Stimulated activated naive CD4-positive, alpha-beta T cell (primary cell): ENCODE data around the gene TXNDC9.
"Not testable (repeated sequence)": the region's sequence is repeated elsewhere in the genome, so short reads cannot be mapped to it uniquely, and the experiment has no call there.

Source experiments
- DNase-seq, 6 experiments: peaks; one replicate each; lab custom pipeline; 2025; lab: John Stamatoyannopoulos, UW

Gene TXNDC9

DNA sequence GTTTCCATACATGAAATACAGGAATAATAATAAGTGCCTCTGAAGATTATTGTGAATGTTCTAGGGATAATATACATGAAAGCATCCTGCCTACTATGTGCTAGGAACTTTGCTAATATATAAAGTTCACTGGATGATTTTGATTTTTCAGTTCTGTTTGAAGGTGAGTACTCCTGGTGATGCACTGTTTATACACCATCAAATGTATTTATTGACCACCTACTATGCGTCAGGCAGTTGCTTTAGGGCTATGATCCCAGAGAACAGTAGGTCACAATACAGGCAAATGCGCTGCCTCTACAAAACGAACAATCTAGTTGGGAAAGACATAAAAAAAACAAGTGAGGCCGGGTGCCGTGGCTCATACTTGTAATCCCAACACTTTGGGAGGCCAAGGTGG is 10.7 kb downstream of the TXNDC9 start:
- no peak for DNase-seq

DNA sequence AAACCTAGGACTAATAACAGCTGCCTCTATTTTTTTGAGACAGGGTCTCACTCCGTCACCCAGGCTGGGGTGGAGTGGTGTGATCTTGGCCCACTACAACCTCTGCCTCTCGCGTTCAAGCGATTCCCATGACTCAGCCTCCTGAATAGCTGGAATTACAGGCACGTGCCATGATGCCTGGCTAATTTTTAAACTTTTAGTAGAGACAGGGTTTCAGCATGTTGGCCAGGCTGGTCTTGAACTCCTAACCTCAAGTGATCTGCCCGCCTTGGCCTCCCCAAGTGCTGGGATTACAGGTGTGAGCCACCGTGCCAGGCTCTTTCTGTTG is 18.3 kb downstream of the TXNDC9 start:
- DNase-seq: not testable (repeated sequence)

DNA sequence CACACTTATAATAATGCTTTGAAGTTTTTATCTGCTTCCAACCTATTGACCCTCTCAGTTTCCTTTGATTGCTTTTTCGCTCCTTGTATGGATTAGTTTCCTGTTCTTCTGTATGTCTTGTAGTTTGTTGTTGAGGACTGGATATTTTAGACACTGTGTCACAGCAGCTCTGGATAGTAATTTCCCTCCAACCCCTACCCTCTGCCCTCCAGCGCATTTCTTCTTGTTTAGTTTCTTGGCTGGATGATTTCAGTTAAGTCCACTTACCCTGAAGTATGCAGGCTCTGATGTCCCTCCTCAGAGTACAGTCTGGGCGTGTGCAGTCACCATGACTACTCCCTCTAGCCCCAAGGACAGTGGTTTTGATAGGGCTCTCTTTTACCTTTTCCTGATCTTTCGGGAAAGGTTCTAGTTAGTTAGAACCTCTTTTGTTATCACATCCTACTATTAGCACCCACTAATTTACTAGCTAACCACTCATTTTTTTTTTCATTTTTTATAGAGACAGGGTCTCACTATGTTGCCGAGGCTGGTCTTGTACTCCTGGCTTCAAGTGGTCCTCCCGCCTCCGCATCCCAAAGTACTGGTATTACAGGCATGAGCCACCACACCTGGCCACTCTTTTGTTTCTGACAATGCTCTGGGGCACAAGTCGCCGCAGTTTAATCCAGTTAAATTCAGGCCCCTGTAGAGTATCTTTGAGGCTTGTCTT is 18.8 kb downstream of the TXNDC9 start:
- no peak for DNase-seq

DNA sequence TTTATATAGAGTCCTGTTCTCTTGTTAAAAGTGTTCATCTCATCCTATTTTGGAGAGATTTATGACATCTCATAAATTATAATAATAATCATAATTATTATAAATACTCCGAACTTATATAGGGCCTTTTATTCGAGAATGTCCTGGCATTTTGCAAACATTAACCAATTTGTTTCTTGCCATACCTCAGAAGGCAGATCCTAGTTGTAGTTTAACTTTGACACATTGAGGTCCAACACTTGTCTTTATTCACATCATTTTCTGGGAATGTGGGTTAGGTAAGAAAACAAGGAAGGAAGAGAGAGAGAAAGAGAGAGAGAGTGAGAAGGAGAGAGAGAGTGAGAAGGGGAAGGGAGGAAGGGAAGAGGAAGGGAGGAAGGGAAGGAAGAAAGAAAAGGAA is 35.0 kb downstream of the TXNDC9 start, which contains the start of gene LYG1:
TSS of gene LYG1 (minus strand) at position 101 of the 400 bp plus-strand sequence. CDS start 5,527 bp downstream, outside the sequence.
- not testable (repeated sequence) for DNase-seq

DNA sequence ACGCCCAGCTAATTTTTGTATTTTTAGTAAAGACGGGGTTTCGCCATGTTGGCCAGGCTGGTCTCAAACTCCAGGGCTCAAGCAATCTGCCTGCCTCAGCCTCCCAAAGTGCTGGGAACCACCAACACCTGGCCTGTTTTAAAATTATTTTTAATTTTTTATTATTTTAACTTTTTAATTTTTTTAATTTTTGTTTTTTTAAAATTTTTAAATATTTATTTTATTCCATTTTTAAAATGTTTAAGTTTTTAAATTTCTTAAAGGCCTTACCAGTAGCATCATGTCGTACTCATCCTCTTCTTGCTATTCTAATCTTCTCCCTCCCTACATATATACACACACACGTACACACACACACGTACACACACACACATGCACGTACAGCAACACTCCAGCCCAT is 36.6 kb downstream of the TXNDC9 start:
- no peak for DNase-seq

DNA sequence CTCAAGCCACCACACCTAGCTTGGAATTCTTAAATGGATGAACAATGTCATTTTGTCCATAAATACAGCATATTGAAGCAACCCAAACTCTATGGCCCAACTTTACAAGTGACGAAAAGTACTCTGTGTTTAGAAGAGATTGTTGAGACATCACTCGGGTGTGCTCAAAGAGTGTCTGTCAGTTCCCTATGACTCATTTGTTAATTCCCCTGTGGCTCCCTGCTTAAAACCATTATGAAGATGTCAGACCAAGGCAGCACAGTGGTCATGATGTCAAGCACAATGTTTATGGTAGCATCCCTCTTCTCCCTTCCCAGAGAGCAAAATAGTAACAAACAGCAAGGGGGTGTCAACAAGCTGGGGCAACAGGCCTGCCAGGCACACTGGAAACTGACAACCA is 38.1 kb downstream of the TXNDC9 start:
- no peak for DNase-seq

DNA sequence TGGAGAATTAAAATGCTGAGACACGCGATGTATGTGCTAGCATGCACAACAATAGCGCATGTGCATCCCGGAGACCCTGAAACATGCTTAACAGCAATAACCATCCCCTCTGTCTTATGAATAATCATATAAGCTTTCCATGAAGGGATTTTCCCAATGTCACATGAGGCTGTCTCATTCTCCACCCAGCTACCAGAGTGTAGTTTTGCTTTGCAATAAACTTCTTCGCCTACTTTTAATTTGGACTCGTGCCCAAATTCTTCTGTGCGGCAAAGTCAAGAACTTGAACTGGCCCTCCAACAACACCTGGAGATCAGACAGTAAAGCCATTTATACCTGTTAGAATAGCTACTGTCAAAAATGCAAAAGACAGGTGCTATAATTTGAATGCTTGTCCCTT is 50.6 kb downstream of the TXNDC9 start:
- no peak for DNase-seq

DNA sequence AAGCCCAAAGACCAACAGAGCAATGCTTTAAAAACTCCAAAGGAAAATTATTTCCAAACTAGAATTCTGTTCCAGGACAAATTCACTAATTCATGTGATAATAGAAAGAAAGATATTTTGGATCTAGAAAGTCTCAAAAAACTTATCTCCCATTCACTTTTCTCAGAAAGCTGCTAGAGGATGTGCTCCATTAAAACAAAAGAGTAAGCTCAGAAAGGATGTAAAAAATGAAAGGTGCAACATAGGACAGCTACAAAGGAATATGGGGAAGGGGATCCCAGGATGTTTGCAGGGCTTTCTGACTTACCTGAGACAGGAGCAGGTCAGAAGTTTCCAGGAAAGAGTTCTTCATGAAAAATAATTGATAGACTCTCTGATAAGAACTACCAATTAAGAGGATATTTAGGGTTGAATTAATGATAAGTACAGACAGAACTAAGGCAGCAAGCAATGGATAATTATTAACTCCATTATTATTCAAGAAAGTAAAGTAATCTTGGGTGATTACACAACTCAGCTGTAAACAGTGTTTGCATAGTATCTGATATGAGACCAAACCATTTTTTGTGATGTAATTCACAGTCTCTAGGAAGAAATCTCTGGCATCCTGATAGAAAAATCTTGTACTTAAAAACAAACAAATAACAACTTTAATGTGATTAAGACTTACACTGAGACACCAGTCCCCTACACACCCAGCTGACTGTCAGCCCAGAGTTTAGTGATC is 56.0 kb downstream of the TXNDC9 start:
- no peak for DNase-seq

DNA sequence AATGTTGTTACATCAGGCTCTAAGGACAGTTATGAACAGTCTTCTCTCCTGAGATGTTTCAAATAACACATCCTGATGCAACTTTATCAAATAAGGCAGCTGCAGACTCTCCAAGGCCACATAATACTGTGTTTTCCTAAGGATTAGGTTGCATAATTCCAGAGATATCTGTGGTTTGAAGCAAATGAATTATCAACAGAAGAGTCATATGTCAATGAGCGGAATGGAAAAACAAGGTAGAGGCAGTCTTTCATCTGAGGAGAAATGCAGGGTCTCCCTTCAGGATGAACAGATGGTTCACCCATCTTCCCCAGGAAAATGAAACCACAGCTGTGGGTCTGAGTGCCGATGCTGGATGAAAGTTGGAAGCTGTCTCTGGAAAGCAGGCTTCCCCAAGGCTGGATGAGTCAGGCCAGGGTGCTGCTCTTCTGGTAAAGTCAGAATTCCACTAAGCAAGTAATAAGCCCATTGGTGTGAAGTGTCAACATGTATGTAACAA is 57.3 kb downstream of the TXNDC9 start:
- no peak for DNase-seq

DNA sequence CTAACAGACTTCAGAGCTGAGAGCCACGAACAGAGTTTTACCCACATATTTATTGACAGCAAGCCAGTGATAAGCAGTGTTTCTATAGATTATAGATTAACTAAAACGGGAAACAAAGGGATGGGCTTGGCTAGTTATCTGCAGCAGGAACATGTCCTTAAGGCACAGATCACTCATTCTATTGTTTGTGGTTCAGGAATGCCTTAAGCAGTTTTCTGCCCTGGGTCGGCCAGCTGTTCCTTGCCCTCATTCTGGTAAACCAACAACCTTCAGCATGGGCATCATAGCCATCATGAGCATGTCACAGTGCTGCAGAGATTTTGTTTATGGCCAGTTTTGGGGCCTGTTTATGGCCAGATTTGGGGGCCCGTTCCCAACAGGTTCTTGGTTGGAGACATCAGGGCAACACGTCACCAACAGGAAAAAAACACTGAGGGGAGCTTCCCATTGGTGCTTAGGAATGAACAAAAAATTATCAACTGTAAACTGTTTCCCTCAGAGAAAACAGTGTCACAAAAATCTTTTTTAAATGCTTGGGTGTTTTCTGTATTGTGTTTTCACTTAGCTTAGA is 57.9 kb downstream of the TXNDC9 start:
- not testable (repeated sequence) for DNase-seq

DNA sequence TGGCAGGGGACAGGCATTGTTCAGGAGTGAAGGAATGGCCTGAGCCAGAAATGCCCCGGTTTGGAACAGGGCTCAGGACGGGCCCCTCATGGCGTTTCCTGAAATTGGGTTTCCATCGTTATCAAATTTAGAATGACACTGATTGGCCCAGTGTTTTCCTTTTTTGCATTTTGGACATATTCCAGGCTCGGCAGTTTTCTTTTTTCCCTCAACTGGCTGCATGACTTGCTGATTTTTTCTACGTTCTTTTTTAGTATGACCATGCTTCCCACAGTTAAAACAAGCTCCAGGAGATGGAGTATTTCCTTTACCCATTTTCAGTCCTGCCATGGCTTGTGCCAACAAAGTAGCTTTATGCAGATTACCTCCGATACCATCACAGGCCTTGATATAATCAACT is 60.3 kb downstream of the TXNDC9 start:
- no peak for DNase-seq
